GM10248 (cell line): ENCODE data around the gene RASD1.

Experiments
- CTCF ChIA-PET: fragments of 300-600 bp; sonication (Branson Sonifier 250); formaldehyde crosslinking; extraction: SDS; loops from one replicate; lab custom pipeline; 2021; ENCODE audit warnings: antibody characterized with exemption; lab: Yijun Ruan, JAX
- POLR2A ChIA-PET: fragments of 350-650 bp; sonication (Branson Sonifier 250); formaldehyde crosslinking; extraction: SDS; loops from one replicate; lab custom pipeline; 2020; ENCODE audit warnings: antibody characterized with exemption; lab: Yijun Ruan, JAX
- DNase-seq: peaks from one replicate; pipeline ENCODE4 v3.0.0; 2012; ENCODE audit errors: extremely low spot score
- CTCF ChIP-seq: IDR thresholded peaks from 2 replicates; pipeline ENCODE4 v1.5.1; 2012; ENCODE audit warnings: mild to moderate bottlenecking, low read depth; ENCODE audit errors: extremely low read depth, missing control alignments, control extremely low read depth

The RASD1 gene

GRCh38 chr17:17540935-17541639, 44.9 kb upstream of the RASD1 start:
- ChIA-PET POLR2A (no interaction called here), CTCF (interaction anchor here (1.4 kb wide), 1 partner anchor 44 kb away, joined by 3 read pairs; no protein-coding TSS in a partner anchor)
- TF ChIP-seq CTCF, result no peak
- no peak for DNase-seq

- POLR2A ChIA-PET, result no interaction called here
- CTCF ChIA-PET, result interaction anchor here (1.1 to 2.4 kb wide), 3 partner anchors 28 to 44 kb away, joined by 3 to 9 read pairs (median 3); no protein-coding TSS in a partner anchor
- DNase-seq, result no peak
- no peak for TF ChIP-seq CTCF
These were observed 44.2 kb upstream of the RASD1 start for GRCh38 chr17:17540278-17540906.

- ChIA-PET POLR2A (no interaction called here), CTCF (interaction anchor here (1.1 to 2.4 kb wide), 2 partner anchors 29 to 43 kb away, joined by 3 to 9 read pairs; no protein-coding TSS in a partner anchor)
- DNase-seq, result no peak
- no peak for TF ChIP-seq CTCF
These were observed 43.4 kb upstream of the RASD1 start for GRCh38 chr17:17539591-17539990.

GRCh38 chr17:17538417-17539391, 42.5 kb upstream of the RASD1 start:
- CTCF ChIA-PET, result interaction anchor here (1.0 to 2.4 kb wide), 3 partner anchors 11 to 183 kb away, joined by 3 to 9 read pairs (median 4); no protein-coding TSS in a partner anchor
- TF ChIP-seq CTCF, result no peak
- DNase-seq, result no peak
- POLR2A ChIA-PET, result no interaction called here

GRCh38 chr17:17537311-17538099, 41.3 kb upstream of the RASD1 start:
- POLR2A ChIA-PET, result no interaction called here
- CTCF ChIA-PET, result interaction anchor here (1.2 to 2.4 kb wide), 2 partner anchors 10 to 41 kb away, joined by 4 to 9 read pairs; no protein-coding TSS in a partner anchor
- TF ChIP-seq CTCF, result no peak
- DNase-seq, result no peak
